ENCODE results near the gene SLIT3.

DNA sequence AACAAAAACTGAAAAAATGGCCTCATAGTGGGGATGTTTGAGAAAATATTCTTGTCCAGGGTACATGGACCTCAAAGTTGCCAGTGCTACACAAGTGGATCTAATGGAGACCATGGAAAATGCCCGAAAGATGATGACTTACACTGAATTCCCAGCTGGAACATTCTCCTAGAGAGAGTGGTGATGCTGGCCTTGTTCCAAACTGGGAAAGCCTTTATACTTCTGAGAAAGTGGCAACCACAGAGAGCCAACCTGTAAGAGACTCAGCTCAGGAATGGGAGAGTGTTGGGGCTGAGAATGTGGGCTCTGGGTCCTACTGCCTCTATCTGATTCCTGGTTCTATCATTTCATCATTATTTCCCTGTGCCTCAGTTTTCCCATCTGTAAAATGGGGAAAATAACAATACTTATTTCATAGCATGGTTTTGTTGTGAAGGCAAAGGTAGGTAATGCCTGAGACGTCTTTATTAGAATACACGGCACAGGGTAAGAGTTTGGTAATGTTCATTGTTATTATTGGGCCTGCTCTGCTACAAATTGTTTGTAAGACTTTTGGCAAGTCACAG is 492.8 kb downstream of the SLIT3 start:
- TF ChIP-seq, protein P1, sequence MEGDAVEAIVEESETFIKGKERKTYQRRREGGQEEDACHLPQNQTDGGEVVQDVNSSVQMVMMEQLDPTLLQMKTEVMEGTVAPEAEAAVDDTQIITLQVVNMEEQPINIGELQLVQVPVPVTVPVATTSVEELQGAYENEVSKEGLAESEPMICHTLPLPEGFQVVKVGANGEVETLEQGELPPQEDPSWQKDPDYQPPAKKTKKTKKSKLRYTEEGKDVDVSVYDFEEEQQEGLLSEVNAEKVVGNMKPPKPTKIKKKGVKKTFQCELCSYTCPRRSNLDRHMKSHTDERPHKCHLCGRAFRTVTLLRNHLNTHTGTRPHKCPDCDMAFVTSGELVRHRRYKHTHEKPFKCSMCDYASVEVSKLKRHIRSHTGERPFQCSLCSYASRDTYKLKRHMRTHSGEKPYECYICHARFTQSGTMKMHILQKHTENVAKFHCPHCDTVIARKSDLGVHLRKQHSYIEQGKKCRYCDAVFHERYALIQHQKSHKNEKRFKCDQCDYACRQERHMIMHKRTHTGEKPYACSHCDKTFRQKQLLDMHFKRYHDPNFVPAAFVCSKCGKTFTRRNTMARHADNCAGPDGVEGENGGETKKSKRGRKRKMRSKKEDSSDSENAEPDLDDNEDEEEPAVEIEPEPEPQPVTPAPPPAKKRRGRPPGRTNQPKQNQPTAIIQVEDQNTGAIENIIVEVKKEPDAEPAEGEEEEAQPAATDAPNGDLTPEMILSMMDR (IDR thresholded peaks at IDR 0.05): no peak
- no peak for TF ChIP-seq POLR2A (IDR thresholded peaks at IDR 0.05)
